Spleen (tissue), 11 donors: ENCODE results near the gene SORCS2. TPM values are rescaled to one million over a fixed set of nuclear protein-coding genes. Genes with fewer than 3 reads are reported as not detected.
A peak's percentile ranks its signal among the peaks of the same experiment; 100 is the strongest.

Experiments
- DNase-seq: peaks from one replicate; pipeline ENCODE4 v3.0.0-alpha.2; 2020
- H3K27ac ChIP-seq, 8 donors: fragments of 200-600 bp; sonication (generic) in 7 of 8; 1 replicate in 4 of 8; 2 replicates in 4 of 8; pipeline versions ENCODE4 v1.5.0 to v1.8.0; 2016 to 2021; ENCODE audit warnings: inconsistent platforms in 4 of 8, mild to moderate bottlenecking in 4 of 8, moderate library complexity in 1 of 8
- H3K27me3 ChIP-seq, 7 donors: fragments of 200-600 bp; sonication (generic) in 6 of 7; replicated peaks in 1 of 7; 1 replicate in 4 of 7; 2 replicates in 3 of 7; pipeline versions ENCODE4 v1.5.0 to v1.8.0; 2016 to 2021; ENCODE audit warnings: inconsistent platforms in 3 of 7, mild to moderate bottlenecking in 1 of 7
- H3K36me3 ChIP-seq, 6 donors: fragments of 200-600 bp; sonication (generic) in 5 of 6; 1 replicate in 4 of 6; 2 replicates in 2 of 6; pipeline versions ENCODE4 v1.5.0 to v1.8.0; 2016 to 2021; ENCODE audit warnings: inconsistent platforms in 2 of 6
- H3K4me1 ChIP-seq, 6 donors: fragments of 200-600 bp; sonication (generic) in 5 of 6; 1 replicate in 3 of 6; 2 replicates in 3 of 6; pipeline versions ENCODE4 v1.5.0 to v1.8.0; 2016 to 2021; ENCODE audit warnings: inconsistent platforms in 3 of 6
- H3K4me3 ChIP-seq, 8 donors: fragments of 200-600 bp; sonication (generic) in 7 of 8; 1 replicate in 4 of 8; 2 replicates in 4 of 8; pipeline versions ENCODE4 v1.5.0 to v1.8.0; 2016 to 2021; ENCODE audit warnings: inconsistent platforms in 4 of 8, mild to moderate bottlenecking in 4 of 8, moderate library complexity in 2 of 8
- H3K9me3 ChIP-seq, 8 donors: fragments of 200-600 bp; sonication (generic) in 7 of 8; 1 replicate in 4 of 8; 2 replicates in 4 of 8; pipeline versions ENCODE4 v1.5.0 to v1.8.0; 2016 to 2021; ENCODE audit warnings: inconsistent platforms in 4 of 8
- CTCF ChIP-seq, 11 experiments: fragments of 200-600 bp in 7 of 11; fragments of 450-650 bp in 4 of 11; sonication (generic) in 4 of 11; IDR thresholded peaks in 8 of 11; conservative IDR thresholded peaks in 3 of 11; 1 replicate in 7 of 11; 2 replicates in 4 of 11; pipeline versions ENCODE4 v1.4.0 to v1.8.0; 2016 to 2021; ENCODE audit warnings: antibody characterized with exemption in 11 of 11, inconsistent platforms in 4 of 11, mild to moderate bottlenecking in 1 of 11
- POLR2A ChIP-seq, 3 donors: fragments of 450-650 bp; IDR thresholded peaks; one replicate each; pipeline ENCODE4 v1.5.1; 2017; ENCODE audit warnings: antibody characterized with exemption in 3 of 3, mild to moderate bottlenecking in 1 of 3
- POLR2AphosphoS5 ChIP-seq, 3 donors: sonication (generic); formaldehyde crosslinking; IDR thresholded peaks; one replicate each; pipeline ENCODE4 v1.5.1; 2017; ENCODE audit warnings: antibody characterized with exemption in 3 of 3
- WGBS, 5 donors: extraction: QIAGEN DNeasy Blood & Tissue Kit in 3 of 5; methylation state at CpG; one replicate each; pipeline versions ENCODE4 v1.1.5 to v1.1.7; 2013 to 2018; 5-methylcytosine and 5-hydroxymethylcytosine counted together
- intact Hi-C: fragments of 100-400 bp; cut with DNase I; formaldehyde crosslinking; loops from one replicate; pipeline ENCODE4 v1.15.0; 2023; ENCODE audit warnings: low total_unique reads
- polyA plus RNA-seq, 3 donors: library from polyadenylated mRNA; stranded (reverse); fragments of 200-250 nt; gene quantifications; one replicate each; pipeline ENCODE4 v1.2.1, GENCODE V29; 2013
- total RNA-seq, 7 donors: library from RNA; depleted of rRNA in 3 of 7; stranded (reverse); fragments of >200 nt in 3 of 7; fragmentation: NEBNext Ultra II Directional in 4 of 7; extraction: Animal tissue kit (Norgen Biotek cat#: 25700) in 4 of 7; gene quantifications; one replicate each; pipeline versions ENCODE4 v1.1.0 to v1.2.1, GENCODE V29; 2016 to 2021
- donor health status: healthy with polysubstance abuse.
- donor health status: DM: no; HTN: no; CAD: no; lungs with moderate emphysema.
- donor health status: DM: no; HTN: no; CAD: no.
- donor health status: Bipolar disorder and iron deficiency.
- donor health status: healthy.
- donor health status: DM: no; HTN: no; CAD: no.
- donor health status: DM: yes; HTN: yes; CAD: no.

The SORCS2 gene
- total and polyA plus RNA-seq, 10 donors: 0.33 to 1.6 (median 0.60) TPM

DNA sequence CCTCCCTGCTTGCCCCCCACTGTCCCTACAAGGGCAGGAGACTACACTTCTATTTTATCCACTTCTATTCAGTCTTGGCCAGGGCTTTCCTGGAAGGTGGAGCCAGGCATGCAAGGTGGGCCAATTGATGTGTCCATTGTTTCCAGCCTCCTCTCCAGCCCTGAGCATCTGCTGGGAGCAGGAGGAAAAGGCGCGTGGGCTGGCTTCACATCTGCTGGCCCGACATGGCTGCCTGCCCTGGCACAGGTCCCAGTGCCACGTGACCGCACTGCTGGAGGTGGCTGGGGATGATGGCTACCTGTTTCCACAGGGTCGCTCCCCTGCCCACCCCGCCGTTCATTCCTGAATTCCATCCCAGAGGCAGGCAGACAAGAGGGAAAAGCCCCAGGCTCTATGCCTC lies 499.6 kb downstream of the SORCS2 start:
- Histone ChIP-seq H3K9me3 (no peaks in the 10 kb centered on the region), H3K27ac (no peak overlapping the region), H3K4me3 (no peak overlapping the region), H3K4me1 (no peaks in the 10 kb centered on the region), H3K36me3 (no peaks in the 10 kb centered on the region), H3K27me3 (peaks cover 0 to 4% (median 0%) of the 10 kb centered on the region in 7 donors)
- WGBS, 5 donors: 60 to 75% (median 72%) methylated on average over 8 of the region's 8 CpGs
- no peak for DNase-seq
- intact Hi-C loops: no loop called here
- TF ChIP-seq POLR2A (IDR thresholded peaks at IDR 0.05) (no peak), CTCF (IDR thresholded peaks at IDR 0.05 in 8 of 11, conservative IDR thresholded peaks at IDR 0.05 in 3 of 11) (no peak), POLR2AphosphoS5 (IDR thresholded peaks at IDR 0.05) (no peak)

DNA sequence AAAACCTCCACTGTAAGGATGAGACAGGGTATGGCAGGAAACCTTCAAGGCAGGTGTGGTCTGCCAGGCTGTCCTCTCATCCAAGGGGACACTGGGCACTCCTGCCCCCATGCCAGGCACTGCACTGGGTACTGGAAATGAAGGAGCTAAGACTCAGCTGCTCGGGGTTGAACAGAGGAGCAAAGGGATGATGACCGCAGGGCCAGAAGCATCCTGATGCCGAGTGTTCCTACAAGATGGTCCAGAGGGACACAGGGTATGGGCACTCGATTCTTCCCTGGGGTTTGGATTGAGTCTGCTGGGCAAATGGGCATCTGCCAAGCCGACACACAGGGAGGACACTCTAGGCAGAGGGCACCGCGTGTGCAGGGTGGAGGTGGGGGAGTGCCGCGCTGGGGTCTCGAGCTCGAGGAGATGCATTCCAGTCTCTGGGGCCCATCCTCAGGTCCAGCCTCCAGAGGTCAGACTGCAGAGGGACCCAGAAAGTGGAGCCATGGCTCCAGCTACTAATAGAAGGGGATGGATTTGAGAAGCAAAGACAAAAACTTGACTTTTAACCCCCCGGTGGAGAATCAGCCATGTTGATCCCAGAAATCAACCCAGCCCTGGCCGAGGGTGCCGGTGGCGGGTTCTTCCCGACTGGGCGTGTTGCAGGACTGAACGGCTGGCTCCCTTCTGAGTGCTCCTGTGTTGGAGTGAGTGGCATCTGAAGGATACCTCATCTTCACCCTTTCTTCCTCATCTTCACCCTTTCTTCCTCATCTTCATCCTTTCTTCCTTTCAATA lies 500.3 kb downstream of the SORCS2 start:
- no peak overlapping the region for H3K4me3 ChIP-seq
- no peaks in the 10 kb centered on the region for H3K9me3 ChIP-seq
- no peak for TF ChIP-seq POLR2A (IDR thresholded peaks at IDR 0.05)
- no peak for TF ChIP-seq CTCF (IDR thresholded peaks at IDR 0.05 in 8 of 11, conservative IDR thresholded peaks at IDR 0.05 in 3 of 11)
- no peak for TF ChIP-seq POLR2AphosphoS5 (IDR thresholded peaks at IDR 0.05)
- H3K36me3 ChIP-seq: no peaks in the 10 kb centered on the region
- 86 to 91% (median 87%) methylated on average over 11 to 18 of the region's 18 CpGs for WGBS, 5 donors
- H3K27me3 ChIP-seq: peaks cover 0 to 9% (median 0%) of the 10 kb centered on the region in 7 donors
- no peak overlapping the region for H3K27ac ChIP-seq
- H3K4me1 ChIP-seq: peaks cover 0 to 4% (median 0%) of the 10 kb centered on the region in 6 donors
- peak; percentile 49 for DNase-seq
- intact Hi-C loops: no loop called here

DNA sequence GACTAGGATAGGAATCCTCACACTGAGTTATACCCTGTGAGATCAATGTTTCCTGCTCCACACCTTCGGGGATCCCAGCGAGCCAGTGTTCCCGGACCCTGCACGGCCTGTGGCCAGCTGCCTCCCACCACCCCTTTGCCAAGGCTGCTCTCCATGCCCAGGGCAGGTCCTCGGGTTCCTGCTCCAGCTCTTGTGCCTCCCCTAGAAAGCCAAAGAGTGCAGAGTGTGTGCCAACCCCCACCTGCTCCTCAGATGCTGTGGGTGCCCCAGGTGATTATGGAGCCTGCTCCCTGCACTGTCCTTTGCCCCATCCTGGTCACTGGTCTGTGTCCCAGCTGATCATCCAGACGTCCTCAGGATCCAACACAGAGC lies 500.9 kb downstream of the SORCS2 start:
- Histone ChIP-seq H3K9me3 (no peaks in the 10 kb centered on the region), H3K4me1 (peaks cover 0 to 9% (median 0%) of the 10 kb centered on the region in 6 donors), H3K4me3 (no peak overlapping the region), H3K36me3 (no peaks in the 10 kb centered on the region), H3K27ac (no peak overlapping the region), H3K27me3 (peaks cover 0 to 15% (median 0%) of the 10 kb centered on the region in 7 donors)
- DNase-seq: no peak
- intact Hi-C loops: no loop called here
- no peak for TF ChIP-seq CTCF (IDR thresholded peaks at IDR 0.05 in 8 of 11, conservative IDR thresholded peaks at IDR 0.05 in 3 of 11)
- no peak for TF ChIP-seq POLR2A (IDR thresholded peaks at IDR 0.05)
- TF ChIP-seq POLR2AphosphoS5 (IDR thresholded peaks at IDR 0.05): no peak
- 71 to 85% (median 80%) methylated on average over 5 to 6 of the region's 6 CpGs for WGBS, 5 donors

GRCh38 chr4:7693711-7694110 lies 501.4 kb downstream of the SORCS2 start:
- no peak for TF ChIP-seq POLR2A (IDR thresholded peaks at IDR 0.05)
- no peak for TF ChIP-seq POLR2AphosphoS5 (IDR thresholded peaks at IDR 0.05)
- TF ChIP-seq CTCF (IDR thresholded peaks at IDR 0.05 in 8 of 11, conservative IDR thresholded peaks at IDR 0.05 in 3 of 11): no peak
- H3K36me3 ChIP-seq: no peaks in the 10 kb centered on the region
- intact Hi-C loops: no loop called here
- WGBS, 5 donors: 90 to 96% (median 94%) methylated on average over 4 to 12 of the region's 12 CpGs
- no peaks in the 10 kb centered on the region for H3K9me3 ChIP-seq
- H3K27ac ChIP-seq: no peak overlapping the region
- H3K4me3 ChIP-seq: no peak overlapping the region
- H3K4me1 ChIP-seq: peaks cover 0 to 9% (median 0%) of the 10 kb centered on the region in 6 donors
- peak; percentile 66 for DNase-seq
- H3K27me3 ChIP-seq: peaks cover 0 to 20% (median 0%) of the 10 kb centered on the region in 7 donors
